Fibroblast of skin of back (primary cell): Measurements from ENCODE around the gene SCAND1. TPM values are rescaled to one million over a fixed set of nuclear protein-coding genes. Genes with fewer than 3 reads are reported as not detected.
"Not testable (repeated sequence)": the region's sequence is repeated elsewhere in the genome, so short reads cannot be mapped to it uniquely, and the experiment has no call there.

Experiments
- DNase-seq: peaks from one replicate; pipeline ENCODE4 v3.0.0-alpha.2; 2013
- polyA plus RNA-seq, 2 experiments: library from polyadenylated mRNA; unstranded; fragments of 120-200 nt; gene quantifications; one replicate each; pipeline ENCODE4 v1.2.1, GENCODE V29; 2013; ENCODE audit not compliant: insufficient read length in 2 of 2

Gene SCAND1
- 51.9 TPM for polyA plus RNA-seq (2013, experiment 1 of 2; ENCODE audit: insufficient read length)
- polyA plus RNA-seq (2013, experiment 2 of 2; ENCODE audit: insufficient read length): 37.6 TPM

GRCh38 chr20:35954200-35954906, at the start of gene SCAND1:
Gene SCAND1 (minus strand): TSS chr20:35954502. CDS start chr20:35954284, 218 bp downstream.
- DNase-seq: peak; percentile 94

- no peak for DNase-seq
Measured at GRCh38 chr20:36004045-36004444, 49.7 kb upstream of the SCAND1 start.

DNA sequence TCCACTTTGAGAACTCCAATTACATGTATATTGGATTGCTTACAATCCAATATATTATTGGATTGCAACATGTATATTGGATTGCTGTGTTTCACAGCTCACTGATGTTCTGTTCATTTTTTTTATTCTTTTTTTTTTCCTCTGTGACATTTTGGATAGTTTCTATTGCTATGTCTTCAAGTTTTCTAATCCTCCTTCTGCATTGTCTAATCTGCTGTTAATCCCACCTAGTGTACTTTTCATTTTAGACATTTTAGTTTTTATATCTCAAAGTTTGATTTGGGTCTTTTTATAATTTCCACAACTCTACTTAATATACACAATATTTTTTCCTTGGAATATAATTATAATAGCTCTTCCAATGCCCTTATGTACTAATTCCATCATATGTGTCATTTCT, 48.6 kb upstream of the SCAND1 start:
- DNase-seq: no peak

GRCh38 chr20:36001331-36001730, 47.0 kb upstream of the SCAND1 start:
- DNase-seq: not testable (repeated sequence)

DNA sequence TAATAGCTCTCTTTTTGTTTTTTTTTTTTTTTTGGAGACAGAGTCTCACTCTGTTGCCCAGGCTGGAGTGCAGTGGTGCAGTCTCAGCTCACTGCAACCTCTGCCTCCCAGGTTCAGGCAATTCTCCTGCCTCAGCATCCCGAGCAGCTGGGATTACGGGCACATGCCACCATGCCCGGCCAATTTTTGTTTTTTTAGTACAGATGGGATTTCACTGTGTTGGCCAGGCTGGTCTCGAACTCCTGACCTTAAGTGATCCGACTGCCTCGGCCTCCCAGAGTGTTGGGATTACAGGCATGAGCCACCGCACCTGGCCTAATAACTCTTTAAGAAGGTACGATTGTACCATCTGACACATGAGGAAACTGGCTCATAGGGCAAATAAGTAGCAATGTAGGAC, 42.2 kb upstream of the SCAND1 start:
- not testable (repeated sequence) for DNase-seq

DNA sequence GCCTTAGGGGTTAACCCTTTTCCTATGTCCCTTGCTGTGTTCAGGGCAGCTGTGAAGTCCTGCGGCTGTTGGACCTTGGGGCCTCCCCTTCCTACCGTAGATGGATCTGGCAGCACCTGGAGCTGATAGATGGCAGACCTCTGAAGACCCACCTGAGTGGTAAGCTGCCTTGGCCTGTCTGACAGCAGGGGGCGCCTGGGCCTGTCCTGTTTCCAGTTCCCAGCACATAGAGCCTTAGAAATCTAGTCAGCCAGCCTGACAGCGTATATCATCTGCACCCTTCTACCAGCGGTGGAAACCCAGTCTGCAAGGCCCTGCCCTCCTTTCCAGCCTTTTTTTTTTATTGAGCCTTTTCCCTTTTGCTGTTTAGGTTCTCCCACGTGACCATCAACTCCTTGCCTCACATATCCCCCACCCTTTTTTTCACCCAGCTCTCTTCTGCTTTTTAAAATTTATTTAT, 40.7 kb upstream of the SCAND1 start:
- peak; percentile 71 for DNase-seq

GRCh38 chr20:35992713-35993335, 38.5 kb upstream of the SCAND1 start:
- DNase-seq: peak; percentile 69

DNA sequence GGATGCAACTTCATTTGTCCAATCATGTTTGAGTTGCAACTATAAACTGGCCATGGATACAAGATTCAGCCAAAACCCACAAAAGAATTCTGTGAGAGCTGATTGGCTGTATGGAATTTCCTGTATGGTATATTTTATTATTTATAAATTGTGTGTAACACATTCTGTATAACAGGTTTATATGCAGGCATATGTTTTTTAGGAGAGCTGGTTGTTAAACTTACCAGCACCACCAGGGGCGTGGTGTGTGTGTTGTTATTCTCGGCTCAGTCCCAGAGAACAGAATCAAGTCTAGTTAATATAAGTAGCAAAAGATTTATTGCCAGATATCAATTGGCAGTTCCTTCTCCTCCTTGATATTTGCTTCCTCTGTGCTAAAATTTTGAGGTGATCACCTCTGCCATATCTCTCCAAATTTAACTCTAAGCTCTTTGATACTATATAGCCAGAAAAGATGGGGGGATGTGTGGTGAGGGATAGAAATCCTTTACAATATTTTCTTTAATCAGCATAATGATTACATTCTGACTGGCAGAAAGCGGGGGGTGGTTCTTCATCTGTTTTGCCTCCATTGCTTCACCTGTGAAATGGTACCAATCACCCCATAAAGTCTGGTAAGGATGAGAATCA, 37.0 kb upstream of the SCAND1 start:
- peak; percentile 24 for DNase-seq

DNA sequence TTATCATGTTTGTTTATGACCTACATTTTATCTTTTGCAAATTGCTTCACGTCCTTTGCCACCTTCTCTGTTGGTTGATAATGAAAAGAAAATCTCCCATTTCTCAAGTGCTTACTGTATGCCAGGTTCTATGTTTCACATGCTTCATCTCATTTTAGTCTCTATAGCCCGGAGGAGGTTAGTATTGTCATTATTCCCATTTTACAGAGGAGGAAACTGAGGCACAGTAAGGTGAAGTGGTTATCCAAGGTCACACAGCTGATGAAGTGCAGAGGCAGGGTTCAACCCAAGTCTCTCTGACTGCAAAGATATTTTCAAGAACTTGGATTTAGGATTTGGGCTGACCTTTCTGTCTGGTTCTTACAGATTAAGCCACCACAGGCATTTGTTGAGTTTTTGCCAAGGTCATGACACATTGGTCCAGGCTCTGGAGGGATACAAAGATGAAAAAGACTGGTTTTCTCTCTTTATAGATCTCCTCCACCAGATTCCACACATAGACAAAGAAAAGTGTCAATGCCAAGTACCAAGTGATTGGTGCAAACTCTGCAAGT, 34.7 kb upstream of the SCAND1 start:
- DNase-seq: no peak

DNA sequence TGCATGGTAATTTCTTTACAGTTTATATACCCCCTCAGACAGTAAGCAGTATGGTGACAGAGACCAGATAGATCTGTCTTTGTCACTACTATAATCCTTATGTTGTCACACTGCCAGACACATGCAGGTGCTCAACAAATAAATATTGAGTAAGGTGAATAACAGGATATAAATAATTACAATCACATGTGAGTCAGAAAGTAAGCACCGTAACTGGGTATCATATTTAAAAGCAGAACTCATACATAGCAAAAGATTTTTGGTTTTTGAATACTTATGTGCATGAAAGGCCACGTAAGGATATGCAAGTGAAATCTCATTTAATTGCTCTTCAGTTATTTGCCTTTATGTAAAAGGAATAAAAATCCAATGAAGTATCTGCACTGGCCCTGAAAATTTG, 31.5 kb upstream of the SCAND1 start:
- no peak for DNase-seq

DNA sequence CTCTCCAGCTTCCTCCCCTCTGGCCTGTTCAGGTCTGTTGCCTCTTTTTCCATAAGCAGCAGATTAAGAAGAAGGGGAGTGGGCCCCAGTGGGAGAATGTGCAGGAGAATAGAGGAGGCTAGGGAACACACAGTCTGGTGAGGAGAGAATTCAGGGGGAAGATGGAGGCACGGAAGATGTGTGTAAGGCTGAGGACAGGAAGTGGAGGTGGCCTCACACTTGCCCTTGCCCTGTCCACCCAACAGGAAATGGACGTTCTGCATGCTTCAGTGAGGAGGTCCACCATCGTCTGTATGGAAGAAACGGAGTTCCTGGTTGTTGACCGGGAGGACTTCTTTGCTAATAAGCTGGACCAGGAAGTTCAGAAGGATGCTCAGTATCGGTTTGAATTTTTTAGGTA, 30.1 kb upstream of the SCAND1 start:
- no peak for DNase-seq

DNA sequence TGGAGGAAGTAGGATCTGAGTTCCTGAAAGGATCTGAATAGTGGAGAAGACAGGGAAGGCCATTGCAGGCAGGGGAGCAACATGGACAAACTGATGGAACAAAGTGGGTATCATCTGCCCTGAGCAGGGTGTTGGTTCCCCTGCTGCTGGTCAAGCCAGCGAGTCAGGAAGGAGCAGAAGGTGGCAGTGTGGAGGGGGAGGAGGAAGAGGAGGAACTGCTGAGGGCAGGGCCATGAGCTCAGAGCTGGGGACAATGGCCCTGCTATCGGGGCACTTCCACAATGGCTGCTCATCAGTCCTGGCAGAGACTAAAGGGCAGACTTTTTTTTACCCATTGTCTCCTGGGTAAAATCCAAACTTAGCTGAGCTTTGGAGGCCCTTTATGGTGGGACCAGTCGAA, 27.7 kb upstream of the SCAND1 start:
- DNase-seq: no peak

GRCh38 chr20:35979544-35979943, 25.2 kb upstream of the SCAND1 start:
- peak; percentile 43 for DNase-seq

- DNase-seq: no peak
Measured at GRCh38 chr20:35978041-35978513, 23.8 kb upstream of the SCAND1 start.

DNA sequence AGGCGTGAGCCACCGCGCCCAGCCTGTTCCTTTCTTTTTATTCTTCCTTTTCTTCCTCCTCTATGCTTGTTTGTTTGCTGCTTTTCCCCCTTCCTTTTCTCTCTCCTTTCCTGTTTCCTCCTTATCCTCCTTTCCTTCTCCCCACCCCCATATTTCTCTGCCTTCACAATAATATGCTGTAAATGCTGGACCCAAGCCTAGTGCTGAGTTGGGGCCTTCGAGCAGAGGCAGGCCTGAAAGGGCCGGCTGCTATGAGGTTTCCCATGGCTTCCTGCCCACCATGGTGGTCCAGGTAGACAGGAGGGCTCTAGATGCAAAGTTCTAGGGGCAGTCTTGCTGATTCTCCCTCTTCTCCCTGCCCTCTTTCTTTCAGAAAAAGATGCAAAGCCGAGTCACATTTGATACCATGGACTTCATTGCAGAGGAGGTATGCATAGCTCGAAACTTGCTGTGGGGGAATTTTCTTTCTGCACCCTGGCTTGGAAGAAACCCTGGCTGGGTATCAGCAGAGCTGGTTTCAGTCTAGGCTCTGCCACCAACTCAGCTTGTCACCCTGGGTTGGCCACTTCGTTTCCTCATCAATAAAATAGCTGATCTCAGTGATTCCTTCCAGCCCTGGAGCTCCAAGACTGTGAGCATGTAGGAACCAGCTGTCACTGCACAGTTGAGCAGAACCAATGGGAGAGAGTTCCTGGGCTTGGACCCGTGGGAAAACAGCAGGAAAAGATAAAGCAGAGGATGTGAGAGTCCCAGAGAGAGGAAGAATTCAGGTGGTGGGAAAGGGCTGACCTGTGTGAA, 21.5 kb upstream of the SCAND1 start:
- DNase-seq: no peak

DNA sequence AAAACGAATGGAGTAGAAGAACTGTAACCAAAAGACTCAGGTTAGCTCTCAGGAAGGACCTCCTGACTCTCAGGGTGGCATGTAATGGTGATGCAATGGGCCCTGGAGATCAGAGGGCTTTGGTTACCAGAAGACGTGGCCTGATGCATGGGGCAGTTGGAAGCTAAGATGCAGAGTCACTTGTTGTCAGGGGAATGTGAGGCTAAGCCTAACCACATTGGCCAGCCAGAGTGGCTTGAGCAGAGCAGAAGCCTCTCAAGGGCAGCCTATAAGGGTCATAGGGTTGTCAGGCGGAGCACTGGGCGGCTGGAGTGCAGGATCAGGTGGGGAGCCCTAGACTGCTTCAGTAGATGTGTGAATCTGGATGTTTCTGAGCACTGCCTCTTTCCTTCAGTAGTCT, 20.0 kb upstream of the SCAND1 start:
- DNase-seq: no peak

DNA sequence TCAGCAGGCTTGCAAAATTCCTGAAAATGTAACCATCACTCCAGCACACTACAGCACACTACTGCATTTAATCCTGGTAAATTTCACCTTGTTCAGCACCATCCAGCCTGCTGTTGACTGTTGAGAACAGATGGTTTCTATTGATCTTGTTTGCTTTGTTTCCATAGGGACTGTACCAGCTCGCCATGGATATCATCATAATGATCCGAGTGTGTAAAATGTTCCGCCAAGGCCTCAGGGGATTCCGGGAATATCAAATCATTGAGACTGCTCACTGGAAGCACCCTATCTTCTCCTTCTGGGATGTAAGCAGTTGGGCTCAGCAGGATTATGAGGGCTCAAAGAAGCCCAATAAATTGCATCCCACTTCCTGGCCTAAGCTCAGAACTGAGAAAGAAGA, 18.2 kb upstream of the SCAND1 start:
- DNase-seq: no peak

GRCh38 chr20:35971981-35972380, 17.7 kb upstream of the SCAND1 start:
- DNase-seq: no peak

- no peak for DNase-seq
Measured at GRCh38 chr20:35968930-35969329, 14.6 kb upstream of the SCAND1 start.

GRCh38 chr20:35967979-35968640, 13.8 kb upstream of the SCAND1 start, which contains the start of gene CNBD2:
Gene CNBD2 (plus strand): TSS chr20:35968590. CDS start chr20:35968763, 173 bp downstream.
- no peak for DNase-seq

- no peak for DNase-seq
Measured at GRCh38 chr20:35963878-35964277, 9.6 kb upstream of the SCAND1 start.

- DNase-seq: not testable (repeated sequence)
Measured at GRCh38 chr20:35959291-35959690, 5.0 kb upstream of the SCAND1 start.
